CD14-positive monocyte (primary cell): Measurements from ENCODE around the gene TSHZ2. TPM values are rescaled to one million over a fixed set of nuclear protein-coding genes. Genes with fewer than 3 reads are reported as not detected.
"Not testable (repeated sequence)": the region's sequence is repeated elsewhere in the genome, so short reads cannot be mapped to it uniquely, and the experiment has no call there.

Experiments
- DNase-seq, 3 donors: peaks; one replicate each; pipeline ENCODE4 v3.0.0-alpha.2; 2011 to 2022
- H2AFZ ChIP-seq: 2 replicates; pipeline ENCODE4 v1.6.0; 2012; ENCODE audit warnings: mild to moderate bottlenecking, low read depth, low read length, inconsistent platforms; ENCODE audit not compliant: insufficient read depth, poor library complexity, severe bottlenecking
- H3K27ac ChIP-seq, 2 donors: 1 replicate in 1 of 2; 2 replicates in 1 of 2; pipeline ENCODE4 v1.5.1; 2012 to 2013; ENCODE audit warnings: low read length in 2 of 2, control low read depth in 1 of 2, inconsistent platforms in 1 of 2, low read depth in 1 of 2, mild to moderate bottlenecking in 1 of 2
- H3K27me3 ChIP-seq, 2 donors: one replicate each; pipeline versions ENCODE4 v1.6.0 to v1.6.1; 2011 to 2013; ENCODE audit warnings: low read length in 2 of 2; ENCODE audit not compliant: control insufficient read depth in 2 of 2, insufficient read depth in 2 of 2
- H3K36me3 ChIP-seq, 2 donors: replicated peaks in 1 of 2; 1 replicate in 1 of 2; 2 replicates in 1 of 2; pipeline versions ENCODE4 v1.5.1 to v1.6.1; 2012 to 2013; ENCODE audit warnings: low read length in 2 of 2, control low read depth in 1 of 2, inconsistent platforms in 1 of 2, mild to moderate bottlenecking in 1 of 2; ENCODE audit not compliant: insufficient read depth in 2 of 2, control insufficient read depth in 1 of 2
- H3K4me1 ChIP-seq, 2 donors: 1 replicate in 1 of 2; 2 replicates in 1 of 2; pipeline versions ENCODE4 v1.5.1 to v1.6.1; 2012 to 2013; ENCODE audit warnings: low read length in 2 of 2, control low read depth in 1 of 2, inconsistent platforms in 1 of 2, mild to moderate bottlenecking in 1 of 2, moderate library complexity in 1 of 2; ENCODE audit not compliant: insufficient read depth in 2 of 2, control insufficient read depth in 1 of 2
- H3K4me2 ChIP-seq: replicated peaks from 2 replicates; pipeline ENCODE3; 2012; ENCODE audit warnings: low read length, moderate library complexity, mild to moderate bottlenecking; ENCODE audit not compliant: poor library complexity, severe bottlenecking; ENCODE audit errors: extremely low read depth
- H3K4me3 ChIP-seq, 3 experiments: fragments of 200-600 bp in 1 of 3; sonication (generic) in 1 of 3; replicated peaks in 1 of 3; 1 replicate in 2 of 3; 2 replicates in 1 of 3; pipeline ENCODE4 v1.5.1; 2011 to 2013; ENCODE audit warnings: low read length in 3 of 3, mild to moderate bottlenecking in 3 of 3, control low read depth in 2 of 3, low read depth in 2 of 3, inconsistent platforms in 1 of 3, moderate library complexity in 1 of 3
- H3K79me2 ChIP-seq: 2 replicates; pipeline ENCODE4 v1.6.0; 2012; ENCODE audit warnings: mild to moderate bottlenecking, control low read depth, inconsistent platforms, low read length, moderate library complexity; ENCODE audit not compliant: insufficient read depth
- H3K9ac ChIP-seq: 2 replicates; pipeline ENCODE4 v1.6.0; 2017; ENCODE audit warnings: low read length, mild to moderate bottlenecking; ENCODE audit not compliant: insufficient read depth, poor library complexity, severe bottlenecking
- H3K9me3 ChIP-seq, 2 donors: replicated peaks in 1 of 2; 1 replicate in 1 of 2; 2 replicates in 1 of 2; pipeline versions ENCODE4 v1.5.1 to v1.6.1; 2012 to 2013; ENCODE audit warnings: low read length in 2 of 2, control low read depth in 1 of 2; ENCODE audit not compliant: control insufficient read depth in 1 of 2, insufficient read depth in 1 of 2
- H4K20me1 ChIP-seq: 2 replicates; pipeline ENCODE4 v1.6.0; 2012; ENCODE audit warnings: mild to moderate bottlenecking, low read length, control low read depth, moderate library complexity; ENCODE audit not compliant: insufficient read depth
- H3K27ac Mint-ChIP-seq, 7 donors: one replicate each; pipeline ENCODE4 v1.8.0; 2020; ENCODE audit warnings: mild to moderate bottlenecking in 7 of 7, mixed read lengths in 7 of 7, moderate library complexity in 6 of 7, inconsistent platforms in 2 of 7
- H3K27me3 Mint-ChIP-seq, 3 donors: one replicate each; pipeline ENCODE4 v1.8.0; 2021 to 2022; ENCODE audit warnings: low read depth in 3 of 3, mild to moderate bottlenecking in 3 of 3, mixed read lengths in 3 of 3, moderate library complexity in 3 of 3, inconsistent platforms in 1 of 3
- H3K36me3 Mint-ChIP-seq, 2 donors: one replicate each; pipeline ENCODE4 v1.8.0; 2020; ENCODE audit warnings: mixed read lengths in 2 of 2, inconsistent platforms in 1 of 2, mild to moderate bottlenecking in 1 of 2
- H3K4me1 Mint-ChIP-seq: one replicate; pipeline ENCODE4 v1.8.0; 2020; ENCODE audit warnings: mild to moderate bottlenecking, mixed read lengths
- H3K4me3 Mint-ChIP-seq, 2 donors: one replicate each; pipeline ENCODE4 v1.8.0; 2020; ENCODE audit warnings: mild to moderate bottlenecking in 2 of 2, mixed read lengths in 2 of 2, moderate library complexity in 1 of 2
- H3K9me3 Mint-ChIP-seq, 7 donors: one replicate each; pipeline ENCODE4 v1.8.0; 2020 to 2022; ENCODE audit warnings: mixed read lengths in 7 of 7, mild to moderate bottlenecking in 6 of 7, moderate library complexity in 6 of 7, inconsistent platforms in 2 of 7
- WGBS: methylation state at CpG from one replicate; pipeline ENCODE4 v1.1.5; 2013; ENCODE audit warnings: missing lambda C conversion rate; ENCODE audit not compliant: insufficient coverage; 5-methylcytosine and 5-hydroxymethylcytosine counted together
- intact Hi-C, 2 donors: fragments of 100-400 bp; cut with micrococcal nuclease; formaldehyde crosslinking; loops; one replicate each; pipeline versions ENCODE4 v1.15.0 to v1.15.1; 2023
- polyA plus RNA-seq, 3 donors: library from polyadenylated mRNA; depleted of rRNA in 1 of 3; unstranded in 2 of 3; stranded (reverse) in 1 of 3; fragments of 300-500 nt in 2 of 3; fragments of >200 nt in 1 of 3; fragmentation: Illumina TruSeq in 2 of 3; gene quantifications; 1 replicate in 2 of 3; 2 replicates in 1 of 3; pipeline ENCODE4 v1.2.3, GENCODE V29; 2012 to 2021
- TF ChIP-seq, protein P1 (sequence below): fragments of 200-600 bp; IDR thresholded peaks from one replicate; pipeline ENCODE4 v1.8.0; 2022; ENCODE audit warnings: antibody characterized with exemption, mild to moderate bottlenecking

Gene TSHZ2
- polyA plus RNA-seq, 3 donors = not detected

DNA sequence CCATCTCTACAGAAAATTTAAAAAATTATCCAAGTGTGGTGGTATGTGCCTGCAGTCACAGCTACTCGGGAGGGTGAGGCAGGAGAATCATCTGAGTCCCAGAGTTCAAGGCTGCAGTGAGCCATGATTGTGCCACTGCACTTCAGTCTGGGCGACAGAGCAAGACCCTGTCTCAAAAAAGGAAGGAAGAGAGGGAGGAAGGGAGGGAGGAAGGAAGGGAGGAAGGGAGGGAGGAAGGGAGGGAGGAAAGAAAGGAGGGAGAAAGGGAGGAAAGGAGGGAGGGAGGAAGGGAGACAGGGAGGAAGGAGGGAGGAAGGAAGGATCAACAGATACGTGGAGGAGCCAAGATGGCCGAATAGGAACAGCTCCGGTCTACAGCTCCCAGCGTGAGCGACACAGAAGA is 531.4 kb downstream of the TSHZ2 start:
- H3K4me2 ChIP-seq = no peak overlapping the region

DNA sequence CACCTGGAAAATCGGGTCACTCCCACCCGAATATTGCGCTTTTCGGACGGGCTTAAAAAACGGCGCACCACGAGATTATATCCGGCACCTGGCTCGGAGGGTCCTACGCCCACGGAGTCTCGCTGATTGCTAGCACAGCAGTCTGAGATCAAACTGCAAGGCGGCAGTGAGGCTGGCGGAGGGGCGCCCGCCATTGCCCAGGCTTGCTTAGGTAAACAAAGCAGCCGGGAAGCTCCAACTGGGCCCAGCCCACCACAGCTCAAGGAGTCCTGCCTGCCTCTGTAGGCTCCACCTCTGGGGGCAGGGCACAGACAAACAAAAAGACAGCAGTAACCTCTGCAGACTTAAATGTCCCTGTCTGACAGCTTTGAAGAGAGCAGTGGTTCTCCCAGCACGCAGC is 531.9 kb downstream of the TSHZ2 start:
- H3K9ac ChIP-seq, H3K9me3 Mint-ChIP-seq, H4K20me1 ChIP-seq, H3K36me3 ChIP-seq, intact Hi-C loops, H3K36me3 Mint-ChIP-seq, H3K4me2 ChIP-seq, H3K4me1 ChIP-seq, DNase-seq, H3K9me3 ChIP-seq, H3K27me3 Mint-ChIP-seq, H3K79me2 ChIP-seq, H2AFZ ChIP-seq, H3K4me1 Mint-ChIP-seq, H3K27ac Mint-ChIP-seq, H3K27me3 ChIP-seq, H3K4me3 Mint-ChIP-seq, H3K4me3 ChIP-seq, H3K27ac ChIP-seq: not testable (repeated sequence)
- WGBS = no CpG with 5 or more reads among the region's 19 CpGs

More for the DNA sequence above, 531.4 kb downstream of the TSHZ2 start:
- H3K27me3 Mint-ChIP-seq = peaks cover 0 to 2% (median 0%) of the 10 kb centered on the region in 3 donors
- H2AFZ ChIP-seq = no peak overlapping the region
- 95% methylated on average over 3 of the region's 7 CpGs for whole genome bisulfite sequencing
- TF ChIP-seq, protein P1, sequence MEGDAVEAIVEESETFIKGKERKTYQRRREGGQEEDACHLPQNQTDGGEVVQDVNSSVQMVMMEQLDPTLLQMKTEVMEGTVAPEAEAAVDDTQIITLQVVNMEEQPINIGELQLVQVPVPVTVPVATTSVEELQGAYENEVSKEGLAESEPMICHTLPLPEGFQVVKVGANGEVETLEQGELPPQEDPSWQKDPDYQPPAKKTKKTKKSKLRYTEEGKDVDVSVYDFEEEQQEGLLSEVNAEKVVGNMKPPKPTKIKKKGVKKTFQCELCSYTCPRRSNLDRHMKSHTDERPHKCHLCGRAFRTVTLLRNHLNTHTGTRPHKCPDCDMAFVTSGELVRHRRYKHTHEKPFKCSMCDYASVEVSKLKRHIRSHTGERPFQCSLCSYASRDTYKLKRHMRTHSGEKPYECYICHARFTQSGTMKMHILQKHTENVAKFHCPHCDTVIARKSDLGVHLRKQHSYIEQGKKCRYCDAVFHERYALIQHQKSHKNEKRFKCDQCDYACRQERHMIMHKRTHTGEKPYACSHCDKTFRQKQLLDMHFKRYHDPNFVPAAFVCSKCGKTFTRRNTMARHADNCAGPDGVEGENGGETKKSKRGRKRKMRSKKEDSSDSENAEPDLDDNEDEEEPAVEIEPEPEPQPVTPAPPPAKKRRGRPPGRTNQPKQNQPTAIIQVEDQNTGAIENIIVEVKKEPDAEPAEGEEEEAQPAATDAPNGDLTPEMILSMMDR = no peak
- H3K9ac ChIP-seq = no peak overlapping the region
- H3K9me3 ChIP-seq = peaks cover 0 to 4% of the 10 kb centered on the region in 2 donors
- H3K4me3 ChIP-seq = no peak overlapping the region
- H3K27ac ChIP-seq = no peak overlapping the region
- no peaks in the 10 kb centered on the region for H3K27me3 ChIP-seq
- intact Hi-C loops = no loop called here
- H3K27ac Mint-ChIP-seq = no peak overlapping the region
- no peak for DNase-seq
- H3K4me1 ChIP-seq = no peaks in the 10 kb centered on the region
- H3K36me3 Mint-ChIP-seq = no peaks in the 10 kb centered on the region
- H3K36me3 ChIP-seq = no peaks in the 10 kb centered on the region
- no peak overlapping the region for H3K4me3 Mint-ChIP-seq
- H3K4me1 Mint-ChIP-seq = no peaks in the 10 kb centered on the region
- H3K9me3 Mint-ChIP-seq = peaks cover 0 to 7% (median 4%) of the 10 kb centered on the region in 7 donors
- no peaks in the 10 kb centered on the region for H4K20me1 ChIP-seq
- no peaks in the 10 kb centered on the region for H3K79me2 ChIP-seq
